Lower lobe of right lung (tissue), 2 donors: ENCODE data around the gene ALOX15B. TPM values are rescaled to one million over a fixed set of nuclear protein-coding genes. Genes with fewer than 3 reads are reported as not detected.

Source experiments
- ATAC-seq, 2 donors: fragments of 200-7000 bp; cut with Tn5 transposase; one replicate each; pipeline ENCODE4 v1.9.1; 2020 to 2022; ENCODE audit warnings: mild to moderate bottlenecking in 2 of 2, moderate library complexity in 2 of 2
- DNase-seq: peaks from one replicate; pipeline ENCODE4 v3.0.0-alpha.2; 2020
- H3K27ac ChIP-seq: fragments of 200-600 bp; one replicate; pipeline ENCODE4 v1.8.0; 2022
- H3K27me3 ChIP-seq: fragments of 200-600 bp; one replicate; pipeline ENCODE4 v1.8.0; 2022; ENCODE audit warnings: low read depth
- H3K36me3 ChIP-seq: fragments of 200-600 bp; one replicate; pipeline ENCODE4 v1.8.0; 2022; ENCODE audit warnings: mild to moderate bottlenecking
- H3K4me1 ChIP-seq: fragments of 200-600 bp; one replicate; pipeline ENCODE4 v1.8.0; 2022
- H3K4me3 ChIP-seq: fragments of 200-600 bp; one replicate; pipeline ENCODE4 v1.8.0; 2022; ENCODE audit warnings: mild to moderate bottlenecking
- H3K9me3 ChIP-seq: fragments of 200-600 bp; one replicate; pipeline ENCODE4 v1.8.0; 2022
- intact Hi-C: fragments of 100-400 bp; cut with DNase I; formaldehyde crosslinking; loops from one replicate; pipeline ENCODE4 v1.11.0; 2022
- total RNA-seq: library from RNA; stranded (reverse); fragmentation: NEBNext Ultra II Directional; extraction: Animal tissue kit (Norgen Biotek cat#: 25700); gene quantifications from one replicate; pipeline ENCODE4 v1.2.1, GENCODE V29; 2021
- TF ChIP-seq, protein P1 (sequence below): fragments of 200-600 bp; IDR thresholded peaks from one replicate; pipeline ENCODE4 v1.8.0; 2022; ENCODE audit warnings: antibody characterized with exemption, mild to moderate bottlenecking
- donor health status: DM: no; HTN: yes; CAD: no; lungs with severe emphysema.

ALOX15B gene
- total RNA-seq, 1 donor from 2014 or later = 53.5 TPM

DNA sequence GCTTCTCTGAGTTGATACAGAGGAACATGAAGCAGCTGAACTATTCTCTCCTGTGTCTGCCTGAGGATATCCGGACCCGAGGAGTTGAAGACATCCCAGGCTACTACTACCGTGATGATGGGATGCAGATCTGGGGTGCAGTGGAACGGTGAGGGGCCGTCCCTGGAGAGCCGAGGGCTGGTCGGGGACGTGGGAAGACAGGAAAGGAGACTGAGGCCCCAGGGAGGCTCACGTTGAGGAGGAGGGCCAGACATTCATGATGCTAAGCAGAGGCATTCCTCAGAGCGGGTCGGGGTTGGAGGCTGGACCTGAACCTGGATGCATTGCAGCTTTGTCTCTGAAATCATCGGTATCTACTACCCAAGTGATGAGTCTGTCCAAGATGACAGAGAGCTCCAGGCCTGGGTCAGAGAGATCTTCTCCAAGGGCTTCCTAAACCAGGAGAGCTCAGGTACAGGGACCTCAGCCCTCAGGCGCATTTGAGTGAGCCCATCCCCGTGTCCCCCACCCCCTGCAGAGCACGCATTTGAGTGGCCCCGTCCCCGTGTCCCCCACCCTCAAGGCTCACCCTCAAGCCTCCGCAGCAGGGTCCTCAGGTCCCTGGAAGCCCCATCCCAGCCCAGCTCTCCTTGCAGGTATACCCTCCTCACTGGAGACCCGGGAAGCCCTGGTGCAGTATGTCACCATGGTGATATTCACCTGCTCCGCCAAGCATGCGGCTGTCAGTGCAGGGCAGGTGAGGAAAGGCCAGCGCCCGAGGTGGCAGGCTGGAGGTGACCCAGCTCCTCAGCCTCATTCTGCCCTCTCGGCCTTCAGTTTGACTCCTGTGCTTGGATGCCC, 8.3 kb downstream of the ALOX15B start:
- Histone ChIP-seq H3K27me3 (peaks cover 23% of the 10 kb centered on the region), H3K4me3 (no peak overlapping the region), H3K27ac (no peak overlapping the region), H3K36me3 (no peaks in the 10 kb centered on the region), H3K9me3 (no peaks in the 10 kb centered on the region), H3K4me1 (peaks cover 6% of the 10 kb centered on the region)
- DNase-seq = no peak
- TF ChIP-seq, protein P1, sequence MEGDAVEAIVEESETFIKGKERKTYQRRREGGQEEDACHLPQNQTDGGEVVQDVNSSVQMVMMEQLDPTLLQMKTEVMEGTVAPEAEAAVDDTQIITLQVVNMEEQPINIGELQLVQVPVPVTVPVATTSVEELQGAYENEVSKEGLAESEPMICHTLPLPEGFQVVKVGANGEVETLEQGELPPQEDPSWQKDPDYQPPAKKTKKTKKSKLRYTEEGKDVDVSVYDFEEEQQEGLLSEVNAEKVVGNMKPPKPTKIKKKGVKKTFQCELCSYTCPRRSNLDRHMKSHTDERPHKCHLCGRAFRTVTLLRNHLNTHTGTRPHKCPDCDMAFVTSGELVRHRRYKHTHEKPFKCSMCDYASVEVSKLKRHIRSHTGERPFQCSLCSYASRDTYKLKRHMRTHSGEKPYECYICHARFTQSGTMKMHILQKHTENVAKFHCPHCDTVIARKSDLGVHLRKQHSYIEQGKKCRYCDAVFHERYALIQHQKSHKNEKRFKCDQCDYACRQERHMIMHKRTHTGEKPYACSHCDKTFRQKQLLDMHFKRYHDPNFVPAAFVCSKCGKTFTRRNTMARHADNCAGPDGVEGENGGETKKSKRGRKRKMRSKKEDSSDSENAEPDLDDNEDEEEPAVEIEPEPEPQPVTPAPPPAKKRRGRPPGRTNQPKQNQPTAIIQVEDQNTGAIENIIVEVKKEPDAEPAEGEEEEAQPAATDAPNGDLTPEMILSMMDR = no peak
- intact Hi-C loops = no loop called here
- no peak for ATAC-seq

GRCh38 chr17:8047769-8048110, 8.9 kb downstream of the ALOX15B start:
- H3K27me3 ChIP-seq = peaks cover 23% of the 10 kb centered on the region
- no peak for ATAC-seq
- H3K27ac ChIP-seq = no peak overlapping the region
- no peaks in the 10 kb centered on the region for H3K9me3 ChIP-seq
- no peaks in the 10 kb centered on the region for H3K36me3 ChIP-seq
- DNase-seq = no peak
- intact Hi-C loops = no loop called here
- H3K4me3 ChIP-seq = no peak overlapping the region
- TF ChIP-seq, protein P1 = no peak
- peaks cover under 1% of the 10 kb centered on the region for H3K4me1 ChIP-seq

GRCh38 chr17:8048236-8048635, 9.4 kb downstream of the ALOX15B start:
- no peak overlapping the region for H3K27ac ChIP-seq
- TF ChIP-seq, protein P1 = no peak
- no peaks in the 10 kb centered on the region for H3K9me3 ChIP-seq
- H3K4me3 ChIP-seq = no peak overlapping the region
- no peak for ATAC-seq
- no peaks in the 10 kb centered on the region for H3K36me3 ChIP-seq
- H3K27me3 ChIP-seq = peaks cover 23% of the 10 kb centered on the region
- intact Hi-C loops = no loop called here
- no peak for DNase-seq
- no peaks in the 10 kb centered on the region for H3K4me1 ChIP-seq

- no peaks in the 10 kb centered on the region for H3K9me3 ChIP-seq
- no peaks in the 10 kb centered on the region for H3K4me1 ChIP-seq
- no peaks in the 10 kb centered on the region for H3K36me3 ChIP-seq
- TF ChIP-seq, protein P1 = no peak
- intact Hi-C loops = no loop called here
- no peak overlapping the region for H3K27ac ChIP-seq
- no peak overlapping the region for H3K4me3 ChIP-seq
- H3K27me3 ChIP-seq = peaks cover 23% of the 10 kb centered on the region
- DNase-seq (no peak), ATAC-seq (no peak)
Observed at GRCh38 chr17:8048736-8049135, 9.9 kb downstream of the ALOX15B start.

- DNase-seq (no peak), ATAC-seq (no peak)
- TF ChIP-seq, protein P1 = no peak
- intact Hi-C loops = no loop called here
- Histone ChIP-seq H3K27ac (no peak overlapping the region), H3K36me3 (no peaks in the 10 kb centered on the region), H3K4me3 (no peak overlapping the region), H3K9me3 (no peaks in the 10 kb centered on the region), H3K4me1 (peaks cover 18% of the 10 kb centered on the region), H3K27me3 (peaks cover 1% of the 10 kb centered on the region)
Observed at GRCh38 chr17:8051831-8052230, 13.0 kb downstream of the ALOX15B start.
